HuH-7.5 (cell line): ENCODE data around the gene PAPPA.

ENCODE experiments used
- DNase-seq: peaks from one replicate; pipeline ENCODE4 v3.0.0; 2011; ENCODE audit warnings: low spot score

PAPPA gene

GRCh38 chr9:116422119-116422979 is 268.8 kb downstream of the PAPPA start:
- DNase-seq, result no peak

- no peak for DNase-seq
Observed at GRCh38 chr9:116423149-116423548, 269.6 kb downstream of the PAPPA start.

- no peak for DNase-seq
Observed at GRCh38 chr9:116425244-116425643, 271.7 kb downstream of the PAPPA start.

GRCh38 chr9:116430849-116431248 is 277.3 kb downstream of the PAPPA start:
- DNase-seq, result no peak

GRCh38 chr9:116432051-116432450 is 278.5 kb downstream of the PAPPA start:
- DNase-seq, result no peak

- DNase-seq, result no peak
Observed at GRCh38 chr9:116434314-116434713, 280.7 kb downstream of the PAPPA start.

GRCh38 chr9:116435706-116436105 is 282.1 kb downstream of the PAPPA start:
- no peak for DNase-seq

GRCh38 chr9:116436121-116436520 is 282.5 kb downstream of the PAPPA start:
- no peak for DNase-seq

GRCh38 chr9:116437411-116438370 is 284.1 kb downstream of the PAPPA start:
- no peak for DNase-seq

GRCh38 chr9:116442528-116442927 is 288.9 kb downstream of the PAPPA start:
- DNase-seq, result no peak

- no peak for DNase-seq
Observed at GRCh38 chr9:116447934-116448333, 294.3 kb downstream of the PAPPA start.

GRCh38 chr9:116448431-116448830 is 294.8 kb downstream of the PAPPA start:
- DNase-seq, result no peak

- DNase-seq, result no peak
Observed at GRCh38 chr9:116449949-116450348, 296.4 kb downstream of the PAPPA start.

GRCh38 chr9:116450378-116451139 is 297.0 kb downstream of the PAPPA start:
- no peak for DNase-seq

GRCh38 chr9:116451500-116452115 is 298.0 kb downstream of the PAPPA start:
- DNase-seq, result no peak
